GM12874 (cell line): ENCODE results near the gene LY6G5B.

Experiments used
- CTCF ChIP-seq: IDR thresholded peaks from 2 replicates; pipeline ENCODE4 v1.5.1; 2011; ENCODE audit warnings: low read depth, mild to moderate bottlenecking, control low read depth, low read length, moderate library complexity; ENCODE audit not compliant: insufficient read depth

The LY6G5B gene

DNA sequence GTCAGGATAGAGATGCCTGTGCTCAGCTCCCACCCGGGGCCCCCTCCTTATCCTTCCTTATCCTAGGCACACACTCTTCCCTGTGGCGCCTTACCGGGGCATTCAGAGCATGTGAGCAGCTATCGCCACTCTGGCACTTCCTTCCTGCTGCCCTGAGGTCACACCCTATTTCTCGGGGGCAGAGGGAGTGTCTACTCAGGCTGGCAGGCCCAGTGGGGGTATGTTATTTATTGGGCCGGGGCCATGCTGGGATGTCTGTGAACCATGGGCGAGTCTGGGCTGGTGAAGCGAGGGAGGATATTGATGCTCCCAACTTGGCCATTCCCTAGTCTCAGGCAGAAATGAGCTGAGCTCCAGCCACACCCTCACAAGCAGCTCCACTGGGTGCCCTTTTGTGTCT is 41.5 kb downstream of the LY6G5B start:
- no peak for TF ChIP-seq CTCF

DNA sequence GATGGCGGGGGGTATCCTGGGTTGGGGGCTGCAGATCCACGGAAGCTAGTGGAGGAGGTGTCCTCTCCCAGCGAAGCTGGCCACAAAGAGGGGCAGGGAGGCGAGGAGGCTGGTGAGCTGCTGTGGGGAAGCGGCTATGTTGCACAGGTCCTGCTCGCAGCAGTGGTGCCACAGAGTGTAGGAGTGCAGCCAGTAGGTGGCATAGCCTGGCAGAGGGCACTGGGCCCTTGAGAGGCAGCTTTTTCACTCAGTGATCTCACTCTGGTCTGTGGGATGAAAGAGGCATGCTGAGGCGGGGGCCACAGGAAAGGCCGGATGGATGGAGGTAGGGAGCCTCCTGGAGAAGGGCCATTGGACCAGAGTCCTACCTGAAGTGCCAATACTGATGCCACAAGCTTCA is 42.5 kb downstream of the LY6G5B start:
- TF ChIP-seq CTCF: 0 out of 2 replicates have a peak, but pooled peaks have one; percentile 19

GRCh38 chr6:31713465-31713864 is 43.7 kb downstream of the LY6G5B start:
- TF ChIP-seq CTCF: no peak

GRCh38 chr6:31713991-31714684 is 44.4 kb downstream of the LY6G5B start:
- TF ChIP-seq CTCF: no peak

DNA sequence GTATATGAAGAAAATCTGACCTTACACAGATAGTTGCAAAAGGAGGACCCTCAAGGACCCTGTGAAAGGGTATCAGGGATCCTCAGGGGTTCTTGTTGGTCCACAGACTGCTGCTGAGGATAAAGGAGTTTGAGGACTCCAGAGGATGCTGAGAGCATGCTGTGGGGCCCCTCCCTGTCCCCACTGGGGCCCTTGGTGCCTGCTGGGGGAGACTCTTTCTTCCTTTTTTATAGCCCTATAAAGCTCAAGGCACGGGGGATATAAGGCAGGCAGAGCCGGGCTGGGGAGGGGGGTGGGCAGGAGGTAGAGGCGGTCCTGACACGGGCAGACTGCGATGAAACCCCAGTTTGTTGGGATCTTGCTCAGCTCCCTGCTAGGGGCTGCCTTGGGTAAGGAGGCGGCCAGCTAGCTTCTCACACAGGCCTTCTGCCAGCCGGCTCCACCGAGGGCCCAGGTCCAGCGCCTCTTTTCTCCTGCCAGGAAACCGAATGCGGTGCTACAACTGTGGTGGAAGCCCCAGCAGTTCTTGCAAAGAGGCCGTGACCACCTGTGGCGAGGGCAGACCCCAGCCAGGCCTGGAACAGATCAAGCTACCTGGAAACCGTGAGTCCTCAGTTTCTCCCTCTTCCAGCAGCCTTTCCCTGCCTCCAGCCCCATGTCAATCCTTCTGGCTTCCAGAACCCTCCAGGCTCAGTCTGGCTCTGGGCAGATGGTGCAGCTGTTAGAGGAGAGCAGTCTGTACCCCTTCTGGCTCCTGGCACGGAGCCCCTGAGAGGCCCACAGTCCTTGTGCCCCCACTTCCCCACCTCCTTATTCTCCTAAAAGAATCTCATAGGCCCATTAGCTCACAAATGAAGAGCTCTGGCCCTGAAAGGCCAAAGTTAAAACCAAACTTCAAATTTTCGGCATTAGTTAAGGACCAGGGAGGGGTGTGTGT is 45.5 kb downstream of the LY6G5B start, which contains the start of gene LY6G6D:
Gene LY6G6D, plus strand, starts transcription at position 327 of the 937 bp plus-strand sequence. Its CDS starts 8 bp downstream, at position 335.
- no peak for TF ChIP-seq CTCF

DNA sequence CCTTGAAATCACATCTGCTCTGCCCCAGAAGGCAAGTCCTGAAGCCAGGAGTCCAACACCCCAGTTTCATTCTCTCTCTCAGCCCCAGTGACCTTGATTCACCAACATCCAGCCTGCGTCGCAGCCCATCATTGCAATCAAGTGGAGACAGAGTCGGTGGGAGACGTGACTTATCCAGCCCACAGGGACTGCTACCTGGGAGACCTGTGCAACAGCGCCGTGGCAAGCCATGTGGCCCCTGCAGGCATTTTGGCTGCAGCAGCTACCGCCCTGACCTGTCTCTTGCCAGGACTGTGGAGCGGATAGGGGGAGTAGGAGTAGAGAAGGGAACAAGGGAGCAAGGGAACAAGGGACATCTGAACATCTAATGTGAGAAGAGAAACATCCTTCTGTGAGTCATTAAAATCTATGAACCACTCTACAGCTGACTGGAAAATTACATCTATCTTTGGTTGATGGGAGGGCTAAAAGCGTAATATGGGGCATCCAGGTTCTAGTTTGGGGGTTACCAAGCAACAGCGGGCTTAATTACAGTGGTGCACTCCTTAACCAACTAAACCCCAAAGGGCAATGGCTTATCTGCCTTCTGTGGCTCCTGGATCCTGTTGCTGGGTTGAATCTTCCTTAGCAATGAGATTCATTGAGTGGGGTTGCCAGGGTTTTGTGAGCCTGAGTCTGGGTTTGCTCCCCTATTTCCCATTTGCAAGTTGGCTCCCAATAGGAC is 47.9 kb downstream of the LY6G5B start:
- no peak for TF ChIP-seq CTCF

- TF ChIP-seq CTCF: no peak
Observed at GRCh38 chr6:31718265-31718664, 48.5 kb downstream of the LY6G5B start.
